Heart left ventricle (tissue), 16 donors: ENCODE measurements around the gene ACAP3. TPM values are rescaled to one million over a fixed set of nuclear protein-coding genes. Genes with fewer than 3 reads are reported as not detected.
A peak's percentile ranks its signal among the peaks of the same experiment; 100 is the strongest.
"Not testable (repeated sequence)": the region's sequence is repeated elsewhere in the genome, so short reads cannot be mapped to it uniquely, and the experiment has no call there.

Experiments
- ATAC-seq, 4 donors: fragments of 200-7000 bp; cut with Tn5 transposase; one replicate each; pipeline ENCODE4 v1.9.1; 2020 to 2022; ENCODE audit warnings: moderate library complexity in 4 of 4, mild to moderate bottlenecking in 3 of 4, moderate number of reproducible peaks in 1 of 4
- DNase-seq, 5 donors: peaks; one replicate each; pipeline ENCODE4 v3.0.0-alpha.2; 2020
- H3K27ac ChIP-seq, 12 donors: fragments of 200-600 bp; sonication (generic) in 4 of 12; one replicate each; pipeline versions ENCODE4 v1.5.0 to v1.8.0; 2016 to 2022; ENCODE audit warnings: mild to moderate bottlenecking in 2 of 12
- H3K27me3 ChIP-seq, 9 donors: fragments of 200-600 bp; sonication (generic) in 2 of 9; one replicate each; pipeline versions ENCODE4 v1.5.1 to v1.8.0; 2016 to 2022; ENCODE audit warnings: mild to moderate bottlenecking in 3 of 9
- H3K36me3 ChIP-seq, 9 donors: fragments of 200-600 bp; sonication (generic) in 2 of 9; one replicate each; pipeline versions ENCODE4 v1.5.0 to v1.8.0; 2018 to 2022; ENCODE audit warnings: mild to moderate bottlenecking in 2 of 9
- H3K4me1 ChIP-seq, 12 donors: fragments of 200-600 bp; sonication (generic) in 4 of 12; one replicate each; pipeline versions ENCODE4 v1.5.0 to v1.8.0; 2016 to 2022; ENCODE audit warnings: mild to moderate bottlenecking in 3 of 12
- H3K4me3 ChIP-seq, 12 donors: fragments of 200-600 bp; sonication (generic) in 4 of 12; one replicate each; pipeline versions ENCODE4 v1.5.0 to v1.8.0; 2017 to 2022; ENCODE audit warnings: mild to moderate bottlenecking in 9 of 12, moderate library complexity in 4 of 12
- H3K9me3 ChIP-seq, 12 donors: fragments of 200-600 bp; sonication (generic) in 4 of 12; one replicate each; pipeline versions ENCODE4 v1.5.0 to v1.8.0; 2016 to 2022; ENCODE audit warnings: mild to moderate bottlenecking in 1 of 12
- POLR2A ChIP-seq, 2 donors: fragments of 450-650 bp; IDR thresholded peaks; one replicate each; pipeline ENCODE4 v1.6.1; 2017; ENCODE audit warnings: antibody characterized with exemption in 2 of 2, mild to moderate bottlenecking in 2 of 2, moderate library complexity in 2 of 2
- WGBS, 4 donors: extraction: QIAGEN DNeasy Blood & Tissue Kit in 2 of 4; methylation state at CpG; one replicate each; pipeline versions ENCODE4 v1.1.5 to v1.1.7; 2013 to 2018; 5-methylcytosine and 5-hydroxymethylcytosine counted together
- intact Hi-C, 10 donors: fragments of 100-400 bp; cut with DNase I; formaldehyde crosslinking; loops; one replicate each; pipeline versions ENCODE4 v1.11.1 to v1.14.2; 2022
- polyA plus RNA-seq, 2 donors: library from polyadenylated mRNA; stranded (reverse); fragments of 200-250 nt; gene quantifications; one replicate each; pipeline ENCODE4 v1.2.3, GENCODE V29; 2013
- total RNA-seq, 9 donors: library from RNA; depleted of rRNA in 2 of 9; stranded (reverse); fragments of >200 nt in 2 of 9; fragmentation: NEBNext Ultra II Directional in 3 of 9; extraction: Animal tissue kit (Norgen Biotek cat#: 25700) in 3 of 9; gene quantifications; one replicate each; pipeline versions ENCODE4 v1.1.0 to v1.2.4, GENCODE V29; 2016 to 2023
- TF ChIP-seq, protein P1 (sequence below), 12 donors: fragments of 200-600 bp; sonication (generic) in 4 of 12; IDR thresholded peaks; one replicate each; pipeline versions ENCODE4 v1.5.0 to v1.8.0; 2018 to 2022; ENCODE audit warnings: antibody characterized with exemption in 12 of 12, mild to moderate bottlenecking in 5 of 12
- donor health status: ischemic (EF 13 %, LVEDD 7.1; RV severe dilation, severe dysfunction).
- donor health status: healthy with polysubstance abuse.
- donor health status: DM: no; HTN: yes; CAD: no.
- donor health status: DM: no; HTN: no; CAD: no.
- donor health status: ischemic (EF 25% LVEDD 6.9; RV normal size, moderate dysfunction).
- donor health status: ischemic (EF 25% LVEDD 5.7; RV mildly dilated, moderate dysfunction).
- donor health status: healthy.
- donor health status: DM: yes; HTN: yes; CAD: no.
- donor health status: ischemic (EF 35%, LVEDD 5.7; RV mildly dilated, moderate dysfunction).
- donor health status: nonischemic (EF 11% LVEDD 7.7; RV severe dilation, severe dysfunction).
- donor health status: DM: yes; HTN: yes; CAD: no.
- donor health status: PGD.
- donor health status: ischemic (EF 29% LVEDD 5.4; RV normal size, mild dysfunction).
- donor health status: nonischemic (EF 23%, LVEDD 6.1; RV moderate dilation, normal function).

Gene ACAP3
- total and polyA plus RNA-seq, 11 donors = 20.1 to 59.5 (median 34.1) TPM

DNA sequence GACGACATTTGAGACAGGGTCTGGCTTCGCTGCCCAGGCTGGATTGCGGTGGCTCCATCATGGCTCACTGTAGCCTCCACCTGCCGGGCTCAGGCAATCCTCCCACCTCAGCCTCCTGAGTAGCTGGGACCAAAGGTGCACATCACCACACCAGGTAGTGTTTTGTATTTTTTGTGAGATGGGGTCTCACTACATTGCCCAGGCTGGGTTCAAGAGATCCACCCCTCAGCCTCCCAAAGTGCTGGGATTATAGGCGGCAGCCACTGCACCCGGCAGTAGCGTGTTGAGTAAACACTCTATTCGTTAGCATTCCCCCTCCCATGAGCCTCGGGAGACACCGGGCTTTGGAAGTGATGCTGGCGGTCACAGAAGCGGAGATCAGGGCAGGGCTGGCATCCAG, 54.4 kb downstream of the ACAP3 start:
- 85 to 99% (median 93%) methylated on average over 12 of the region's 12 CpGs for WGBS, 4 donors
- H3K9me3 ChIP-seq = no peaks in the 10 kb centered on the region
- no peak overlapping the region for H3K27ac ChIP-seq
- H3K27me3 ChIP-seq = no peaks in the 10 kb centered on the region
- ATAC-seq = no peak
- DNase-seq = no peak
- H3K4me3 ChIP-seq = no peak overlapping the region
- peaks cover 0 to 53% (median 45%) of the 10 kb centered on the region in 9 donors for H3K36me3 ChIP-seq
- no peaks in the 10 kb centered on the region for H3K4me1 ChIP-seq
- intact Hi-C loops = loop anchor here in 3 of 10 donors (2.0 to 5.0 kb wide), 2 partner anchors 131 kb away; no protein-coding TSS in a partner anchor
- TF ChIP-seq POLR2A (IDR thresholded peaks at IDR 0.05) = no peak

DNA sequence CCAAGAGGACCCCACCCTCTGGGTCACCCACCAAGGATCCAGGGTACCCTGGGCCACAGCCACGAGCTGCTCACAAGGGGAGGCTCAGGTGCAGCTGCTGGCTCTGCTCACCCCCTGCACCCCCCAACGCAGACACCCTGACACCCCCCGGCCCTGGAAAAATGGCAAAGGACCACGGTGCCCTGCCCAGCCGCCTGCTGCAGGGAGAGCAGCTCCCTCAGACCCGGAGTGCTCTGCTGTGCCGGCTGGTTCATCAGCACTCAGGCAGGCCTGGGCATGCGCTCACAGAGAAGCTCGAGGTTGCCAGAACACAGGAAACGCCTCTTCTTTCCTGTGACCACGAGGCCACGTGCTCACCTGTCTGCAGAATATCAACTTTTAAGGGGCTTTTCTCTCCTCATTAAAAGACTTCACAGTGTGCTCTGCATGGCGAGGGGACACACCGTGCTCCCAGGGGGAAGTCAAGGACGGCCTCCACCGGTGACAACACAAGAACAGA, 56.9 kb downstream of the ACAP3 start:
- H3K27me3 ChIP-seq = peaks cover 1 to 22% (median 11%) of the 10 kb centered on the region in 9 donors
- H3K27ac ChIP-seq = no peak overlapping the region
- 67 to 75% (median 71%) methylated on average over 12 to 16 of the region's 16 CpGs for WGBS, 4 donors
- intact Hi-C loops = loop anchor here in 7 of 10 donors (1.0 to 5.0 kb wide), 4 partner anchors 128 to 130 kb away; no protein-coding TSS in a partner anchor
- peaks cover 0 to 41% (median 33%) of the 10 kb centered on the region in 9 donors for H3K36me3 ChIP-seq
- no peak overlapping the region for H3K4me3 ChIP-seq
- peak in 1 of 5 donors; percentile 62 for DNase-seq
- no peaks in the 10 kb centered on the region for H3K9me3 ChIP-seq
- peak in 2 of 4 donors; percentile 15 to 22 for ATAC-seq
- TF ChIP-seq, protein P1, sequence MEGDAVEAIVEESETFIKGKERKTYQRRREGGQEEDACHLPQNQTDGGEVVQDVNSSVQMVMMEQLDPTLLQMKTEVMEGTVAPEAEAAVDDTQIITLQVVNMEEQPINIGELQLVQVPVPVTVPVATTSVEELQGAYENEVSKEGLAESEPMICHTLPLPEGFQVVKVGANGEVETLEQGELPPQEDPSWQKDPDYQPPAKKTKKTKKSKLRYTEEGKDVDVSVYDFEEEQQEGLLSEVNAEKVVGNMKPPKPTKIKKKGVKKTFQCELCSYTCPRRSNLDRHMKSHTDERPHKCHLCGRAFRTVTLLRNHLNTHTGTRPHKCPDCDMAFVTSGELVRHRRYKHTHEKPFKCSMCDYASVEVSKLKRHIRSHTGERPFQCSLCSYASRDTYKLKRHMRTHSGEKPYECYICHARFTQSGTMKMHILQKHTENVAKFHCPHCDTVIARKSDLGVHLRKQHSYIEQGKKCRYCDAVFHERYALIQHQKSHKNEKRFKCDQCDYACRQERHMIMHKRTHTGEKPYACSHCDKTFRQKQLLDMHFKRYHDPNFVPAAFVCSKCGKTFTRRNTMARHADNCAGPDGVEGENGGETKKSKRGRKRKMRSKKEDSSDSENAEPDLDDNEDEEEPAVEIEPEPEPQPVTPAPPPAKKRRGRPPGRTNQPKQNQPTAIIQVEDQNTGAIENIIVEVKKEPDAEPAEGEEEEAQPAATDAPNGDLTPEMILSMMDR (IDR thresholded peaks at IDR 0.05) = no peak
- no peak for TF ChIP-seq POLR2A (IDR thresholded peaks at IDR 0.05)
- peaks cover 0 to 14% (median 0%) of the 10 kb centered on the region in 12 donors for H3K4me1 ChIP-seq

DNA sequence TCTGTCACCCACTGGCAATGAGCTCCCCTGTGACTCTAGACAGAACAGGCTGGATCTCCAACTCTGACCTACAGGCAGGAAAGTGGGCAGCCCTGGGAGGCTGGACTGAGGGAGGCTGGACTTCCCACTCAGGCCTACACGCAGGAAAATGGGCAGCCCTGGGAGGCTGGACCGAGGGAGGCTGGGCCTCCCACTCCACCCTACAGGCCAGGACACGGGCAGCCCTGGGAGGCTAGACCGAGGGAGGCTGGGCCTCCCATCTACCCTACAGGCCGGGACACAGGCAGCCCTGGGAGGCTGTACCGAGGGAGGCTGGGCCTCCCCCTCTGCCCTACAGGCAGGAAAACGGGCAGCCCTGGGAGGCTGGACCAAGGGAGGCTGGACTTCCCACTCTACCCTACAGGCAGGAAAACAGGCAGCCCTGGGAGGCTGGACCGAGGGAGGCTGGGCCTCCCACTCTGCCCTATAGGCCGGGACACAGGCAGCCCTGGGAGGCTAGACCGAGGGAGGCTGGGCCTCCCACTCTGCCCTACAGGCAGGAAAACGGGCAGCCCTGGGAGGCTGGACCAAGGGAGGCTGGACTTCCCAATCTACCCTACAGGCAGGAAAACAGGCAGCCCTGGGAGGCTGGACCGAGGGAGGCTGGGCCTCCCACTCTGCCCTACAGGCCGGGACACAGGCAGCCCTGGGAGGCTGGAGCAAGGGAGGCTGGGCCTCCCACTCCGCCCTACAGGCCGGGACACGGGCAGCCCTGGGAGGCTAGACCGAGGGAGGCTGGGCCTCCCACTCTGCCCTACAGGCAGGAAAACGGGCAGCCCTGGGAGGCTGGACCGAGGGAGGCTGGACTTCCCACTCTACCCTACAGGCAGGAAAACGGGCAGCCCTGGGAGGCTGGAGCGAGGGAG, 59.5 kb downstream of the ACAP3 start:
- Histone ChIP-seq H3K36me3 (peaks cover 0 to 15% (median 8%) of the 10 kb centered on the region in 9 donors), H3K4me1 (peaks cover 0 to 27% (median 0%) of the 10 kb centered on the region in 12 donors), H3K27me3 (peaks cover 6 to 34% (median 18%) of the 10 kb centered on the region in 9 donors)
- H3K27ac ChIP-seq, DNase-seq, H3K9me3 ChIP-seq, ATAC-seq, H3K4me3 ChIP-seq: not testable (repeated sequence)
- intact Hi-C loops = loop anchor here in 1 of 10 donors (5.0 kb wide), 1 partner anchor 126 kb away; no protein-coding TSS in a partner anchor
- 88 to 94% (median 90%) methylated on average over 4 to 21 of the region's 21 CpGs for WGBS, 4 donors

DNA sequence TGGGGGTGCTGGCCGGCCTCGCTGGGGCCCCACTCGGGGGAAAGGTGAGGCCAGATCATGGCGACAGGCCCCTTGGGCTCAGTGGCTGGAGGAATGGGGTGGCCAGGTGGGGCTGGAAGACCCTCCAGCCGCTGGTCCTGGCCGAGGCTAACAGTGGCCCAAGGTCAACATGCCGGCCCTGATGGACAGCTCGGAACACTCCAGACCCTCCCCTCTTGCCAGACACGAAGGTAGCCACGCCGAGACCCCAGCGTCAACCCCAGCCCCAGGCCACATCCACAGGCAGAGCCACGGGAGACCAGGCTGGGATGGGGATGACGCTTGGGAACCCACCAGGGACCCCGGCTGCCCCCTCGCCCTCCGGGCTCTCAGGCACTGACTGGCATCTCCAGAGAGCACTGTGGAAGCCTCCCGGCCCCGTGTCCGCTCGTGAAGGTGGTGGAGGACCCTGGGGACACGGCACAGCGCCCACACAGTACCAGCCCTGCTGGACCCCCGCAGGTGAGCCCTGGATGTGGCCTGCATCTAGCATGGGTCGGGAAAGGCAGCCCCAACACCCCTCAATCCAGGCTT, 60.3 kb downstream of the ACAP3 start:
- WGBS, 4 donors = 66 to 73% (median 69%) methylated on average over 10 to 25 of the region's 25 CpGs
- Histone ChIP-seq H3K4me1 (peaks cover 0 to 27% (median 0%) of the 10 kb centered on the region in 12 donors), H3K9me3 (no peaks in the 10 kb centered on the region), H3K27ac (no peak overlapping the region), H3K36me3 (peaks cover 0 to 6% (median 2%) of the 10 kb centered on the region in 9 donors), H3K27me3 (peaks cover 6 to 34% (median 18%) of the 10 kb centered on the region in 9 donors), H3K4me3 (no peak overlapping the region)
- intact Hi-C loops = loop anchor here in 1 of 10 donors (5.0 kb wide), 1 partner anchor 125 kb away; no protein-coding TSS in a partner anchor
- ATAC-seq = no peak
- DNase-seq = no peak
- no peak for TF ChIP-seq POLR2A (IDR thresholded peaks at IDR 0.05)
- TF ChIP-seq, protein P1 (IDR thresholded peaks at IDR 0.05) = no peak
